NB4 (cell line): ENCODE measurements around the gene ENC1.

ENCODE experiments used
- DNase-seq: peaks from one replicate; pipeline ENCODE4 v3.0.0; 2010; ENCODE audit warnings: low read depth
- H3K4me3 ChIP-seq: one replicate; pipeline ENCODE4 v1.5.1; 2011; ENCODE audit warnings: mild to moderate bottlenecking, low read depth, low read length, moderate library complexity
- CTCF ChIP-seq: IDR thresholded peaks from one replicate; pipeline ENCODE4 v1.5.1; 2012; ENCODE audit warnings: low read depth, low read length
- MAX ChIP-seq: IDR thresholded peaks from 2 replicates; pipeline ENCODE4 v1.6.1; 2011; ENCODE audit warnings: low read depth, low read length
- MYC ChIP-seq: IDR thresholded peaks from 2 replicates; pipeline ENCODE4 v1.6.1; 2011; ENCODE audit warnings: low read depth, low read length
- POLR2A ChIP-seq: IDR thresholded peaks from 2 replicates; pipeline ENCODE4 v1.6.1; 2011; ENCODE audit warnings: mild to moderate bottlenecking; ENCODE audit not compliant: insufficient read length; ENCODE audit errors: extremely low read depth

ENC1 gene

GRCh38 chr5:74641735-74642542 lies 1.4 kb upstream of the ENC1 start:
- DNase-seq, result peak; percentile 78
- TF ChIP-seq MAX (peak; percentile 40; the same call in 1 of the 2 replicates), POLR2A (no peak), CTCF (peak; percentile 26), MYC (0 out of 2 replicates have a peak, but pooled peaks have one; percentile 21)
- peak overlapping the region; percentile 53 for H3K4me3 ChIP-seq

GRCh38 chr5:74640954-74641734 lies 616 bp upstream of the ENC1 start:
- H3K4me3 ChIP-seq, result peak overlapping the region; percentile 53
- TF ChIP-seq MYC, result no peak
- peak; percentile 0 for TF ChIP-seq POLR2A
- TF ChIP-seq CTCF, result no peak
- peak; percentile 83 for TF ChIP-seq MAX
- DNase-seq, result peak; percentile 84

DNA sequence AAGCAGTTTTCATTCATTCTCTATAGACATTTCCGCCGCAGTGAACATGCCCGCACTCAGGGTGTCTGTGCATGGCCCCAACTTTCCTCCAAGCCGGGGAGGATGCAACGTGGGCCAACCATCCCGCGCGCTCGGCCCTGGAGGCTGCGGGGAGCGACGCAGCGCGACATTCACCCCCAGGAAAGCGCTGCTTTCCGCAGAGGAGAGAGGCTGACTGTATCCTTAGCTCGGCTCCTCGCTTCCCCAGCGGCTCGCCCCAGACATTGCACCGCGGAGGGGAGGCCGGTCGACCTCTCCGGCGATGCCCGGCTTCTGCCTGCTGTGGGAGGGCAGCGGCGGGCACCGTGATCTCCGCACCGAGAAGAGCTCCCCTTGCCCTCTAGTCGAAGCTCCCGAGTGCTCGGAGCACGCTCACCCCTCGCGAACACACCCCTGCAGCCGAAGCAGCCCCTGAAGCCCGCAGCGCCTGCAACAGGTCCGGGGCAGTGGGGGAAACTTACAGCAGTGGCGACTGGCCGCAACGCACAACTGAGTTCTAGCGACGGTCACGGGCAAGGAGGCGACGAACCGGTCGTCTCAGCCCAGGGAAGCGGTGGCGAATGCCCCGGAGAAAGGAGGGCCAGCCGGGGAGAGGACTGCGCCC lies 600 bp downstream of the ENC1 start:
- no peak for TF ChIP-seq MAX
- TF ChIP-seq CTCF, result no peak
- TF ChIP-seq POLR2A, result no peak
- no peak for TF ChIP-seq MYC
- peak; percentile 71 for DNase-seq

GRCh38 chr5:74638970-74639806 lies 1.3 kb downstream of the ENC1 start:
- peak; percentile 39 for DNase-seq
- TF ChIP-seq MAX (no peak), CTCF (no peak), MYC (no peak), POLR2A (no peak)
- H3K4me3 ChIP-seq, result peak overlapping the region; percentile 83

More for the DNA sequence above, 600 bp downstream of the ENC1 start:
- peak overlapping the region; percentile 83 for H3K4me3 ChIP-seq

GRCh38 chr5:74638544-74638969 lies 2.0 kb downstream of the ENC1 start:
- peak overlapping the region; percentile 83 for H3K4me3 ChIP-seq
- DNase-seq, result no peak
- no peak for TF ChIP-seq MAX
- no peak for TF ChIP-seq POLR2A
- TF ChIP-seq CTCF, result no peak
- no peak for TF ChIP-seq MYC
